Neural progenitor cell (in vitro differentiated cells): ENCODE measurements around the gene SLC4A4. TPM values are rescaled to one million over a fixed set of nuclear protein-coding genes. Genes with fewer than 3 reads are reported as not detected.

Experiments used
- DNase-seq: peaks from one replicate; pipeline ENCODE4 v3.0.0-alpha.2; 2016; ENCODE audit warnings: low spot score
- H2AFZ ChIP-seq: fragments of 200-600 bp; sonication (generic); replicated peaks from 2 replicates; pipeline ENCODE4 v1.6.1; 2016; ENCODE audit warnings: antibody characterized with exemption
- H3F3A ChIP-seq: fragments of 200-600 bp; sonication (generic); 2 replicates; pipeline ENCODE4 v1.6.1; 2016; ENCODE audit warnings: antibody characterized with exemption, low read depth
- H3K27ac ChIP-seq: fragments of 200-600 bp; sonication (generic); 2 replicates; pipeline ENCODE4 v1.5.1; 2016; ENCODE audit warnings: mild to moderate bottlenecking
- H3K27me3 ChIP-seq: fragments of 200-600 bp; sonication (generic); 2 replicates; pipeline ENCODE4 v1.6.1; 2016; ENCODE audit warnings: mild to moderate bottlenecking, moderate library complexity
- H3K36me3 ChIP-seq: fragments of 200-600 bp; sonication (generic); 2 replicates; pipeline ENCODE4 v1.5.1; 2016
- H3K4me1 ChIP-seq: fragments of 200-600 bp; sonication (generic); 2 replicates; pipeline ENCODE4 v1.6.1; 2016; ENCODE audit warnings: mixed run types
- H3K4me2 ChIP-seq: fragments of 200-600 bp; sonication (generic); 2 replicates; pipeline ENCODE4 v1.6.1; 2016
- H3K4me3 ChIP-seq: fragments of 200-600 bp; sonication (generic); 2 replicates; pipeline ENCODE4 v1.5.1; 2016
- H3K79me2 ChIP-seq: fragments of 200-600 bp; sonication (generic); 2 replicates; pipeline ENCODE4 v1.6.1; 2016; ENCODE audit warnings: low read depth
- H3K9ac ChIP-seq: fragments of 200-600 bp; sonication (generic); 2 replicates; pipeline ENCODE4 v1.6.1; 2016
- H3K9me3 ChIP-seq: fragments of 200-600 bp; sonication (generic); 2 replicates; pipeline ENCODE4 v1.5.1; 2016; ENCODE audit warnings: low read depth
- H4K20me1 ChIP-seq: fragments of 200-600 bp; sonication (generic); 2 replicates; pipeline ENCODE4 v1.6.1; 2016; ENCODE audit warnings: low read depth
- H3K27ac Mint-ChIP-seq: 3 replicates; pipeline ENCODE4 v1.8.0; 2021; ENCODE audit warnings: mixed read lengths
- H3K27me3 Mint-ChIP-seq: 2 replicates; pipeline ENCODE4 v1.8.0; 2022; ENCODE audit warnings: low read depth, mild to moderate bottlenecking, inconsistent platforms, moderate library complexity, mixed read lengths; ENCODE audit not compliant: insufficient read depth
- H3K36me3 Mint-ChIP-seq: 3 replicates; pipeline ENCODE4 v1.8.0; 2021; ENCODE audit warnings: mixed read lengths
- H3K4me1 Mint-ChIP-seq: 3 replicates; pipeline ENCODE4 v1.8.0; 2021; ENCODE audit warnings: mixed read lengths
- H3K4me3 Mint-ChIP-seq: 3 replicates; pipeline ENCODE4 v1.8.0; 2021; ENCODE audit warnings: mild to moderate bottlenecking, moderate library complexity, mixed read lengths
- H3K9me3 Mint-ChIP-seq: 3 replicates; pipeline ENCODE4 v1.8.0; 2020; ENCODE audit warnings: mixed read lengths
- CTCF ChIP-seq: fragments of 200-600 bp; sonication (generic); IDR thresholded peaks from 2 replicates; pipeline ENCODE4 v1.5.1; 2017; ENCODE audit warnings: antibody characterized with exemption, mild to moderate bottlenecking
- EZH2 ChIP-seq: fragments of 200-600 bp; sonication (generic); IDR thresholded peaks from 2 replicates; pipeline ENCODE4 v1.6.1; 2017; ENCODE audit warnings: antibody characterized with exemption, mild to moderate bottlenecking, moderate library complexity
- EZH2phosphoT487 ChIP-seq: fragments of 200-600 bp; sonication (generic); IDR thresholded peaks from 2 replicates; pipeline ENCODE4 v1.6.1; 2017; ENCODE audit warnings: antibody characterized with exemption
- total RNA-seq: library from RNA; depleted of rRNA; stranded (reverse); fragments of >200 nt; gene quantifications from 2 replicates; pipeline ENCODE4 v1.2.3, GENCODE V29; 2015; ENCODE audit warnings: low replicate concordance

The SLC4A4 gene
- total RNA-seq, 1 donor from 2014 or later, result not detected

GRCh38 chr4:71322425-71322824 is 16.4 kb upstream of the SLC4A4 start:
- H3K36me3 ChIP-seq, result no peaks in the 10 kb centered on the region
- no peak overlapping the region for H3K9ac ChIP-seq
- H3K9me3 ChIP-seq, result no peaks in the 10 kb centered on the region
- no peak overlapping the region for H2AFZ ChIP-seq
- H4K20me1 ChIP-seq, result no peaks in the 10 kb centered on the region
- Mint-ChIP-seq H3K9me3 (no peaks in the 10 kb centered on the region), H3K27ac (no peak overlapping the region), H3K4me1 (no peaks in the 10 kb centered on the region), H3K4me3 (no peak overlapping the region), H3K27me3 (no peaks in the 10 kb centered on the region), H3K36me3 (no peaks in the 10 kb centered on the region)
- no peak for DNase-seq
- no peak for TF ChIP-seq CTCF
- no peak for TF ChIP-seq EZH2phosphoT487
- TF ChIP-seq EZH2, result no peak
- H3F3A ChIP-seq, result no peaks in the 10 kb centered on the region
- H3K27me3 ChIP-seq, result no peaks in the 10 kb centered on the region
- H3K4me1 ChIP-seq, result no peaks in the 10 kb centered on the region
- no peak overlapping the region for H3K4me3 ChIP-seq
- no peak overlapping the region for H3K4me2 ChIP-seq
- H3K27ac ChIP-seq, result no peak overlapping the region
- H3K79me2 ChIP-seq, result no peaks in the 10 kb centered on the region

- Mint-ChIP-seq H3K36me3 (no peaks in the 10 kb centered on the region), H3K4me3 (no peak overlapping the region), H3K4me1 (no peaks in the 10 kb centered on the region), H3K27me3 (peaks cover 3% of the 10 kb centered on the region), H3K9me3 (peaks cover 5% of the 10 kb centered on the region), H3K27ac (no peak overlapping the region)
- Histone ChIP-seq H3K9ac (no peak overlapping the region), H3K9me3 (no peaks in the 10 kb centered on the region), H3F3A (no peaks in the 10 kb centered on the region), H4K20me1 (no peaks in the 10 kb centered on the region), H3K79me2 (no peaks in the 10 kb centered on the region), H3K4me3 (no peak overlapping the region), H3K27me3 (no peaks in the 10 kb centered on the region), H3K36me3 (no peaks in the 10 kb centered on the region), H2AFZ (no peak overlapping the region), H3K4me1 (no peaks in the 10 kb centered on the region), H3K4me2 (no peak overlapping the region), H3K27ac (no peak overlapping the region)
- no peak for TF ChIP-seq EZH2phosphoT487
- no peak for TF ChIP-seq EZH2
- TF ChIP-seq CTCF, result no peak
- DNase-seq, result no peak
These were observed 5.5 kb upstream of the SLC4A4 start for GRCh38 chr4:71333368-71333767.

GRCh38 chr4:71333960-71334359 is 4.9 kb upstream of the SLC4A4 start:
- no peak overlapping the region for H3K27ac ChIP-seq
- H3K4me3 ChIP-seq, result no peak overlapping the region
- no peaks in the 10 kb centered on the region for H3F3A ChIP-seq
- H3K36me3 ChIP-seq, result no peaks in the 10 kb centered on the region
- DNase-seq, result no peak
- Mint-ChIP-seq H3K4me1 (no peaks in the 10 kb centered on the region), H3K4me3 (no peak overlapping the region), H3K9me3 (peaks cover 5% of the 10 kb centered on the region), H3K36me3 (no peaks in the 10 kb centered on the region), H3K27me3 (peaks cover 3% of the 10 kb centered on the region), H3K27ac (no peak overlapping the region)
- H3K79me2 ChIP-seq, result no peaks in the 10 kb centered on the region
- H3K4me1 ChIP-seq, result no peaks in the 10 kb centered on the region
- no peak overlapping the region for H2AFZ ChIP-seq
- no peak overlapping the region for H3K9ac ChIP-seq
- no peak overlapping the region for H3K4me2 ChIP-seq
- H3K27me3 ChIP-seq, result no peaks in the 10 kb centered on the region
- H4K20me1 ChIP-seq, result no peaks in the 10 kb centered on the region
- TF ChIP-seq EZH2phosphoT487 (no peak), CTCF (no peak), EZH2 (no peak)
- no peaks in the 10 kb centered on the region for H3K9me3 ChIP-seq
